ENCODE measurements around the gene LSP1.

DNA sequence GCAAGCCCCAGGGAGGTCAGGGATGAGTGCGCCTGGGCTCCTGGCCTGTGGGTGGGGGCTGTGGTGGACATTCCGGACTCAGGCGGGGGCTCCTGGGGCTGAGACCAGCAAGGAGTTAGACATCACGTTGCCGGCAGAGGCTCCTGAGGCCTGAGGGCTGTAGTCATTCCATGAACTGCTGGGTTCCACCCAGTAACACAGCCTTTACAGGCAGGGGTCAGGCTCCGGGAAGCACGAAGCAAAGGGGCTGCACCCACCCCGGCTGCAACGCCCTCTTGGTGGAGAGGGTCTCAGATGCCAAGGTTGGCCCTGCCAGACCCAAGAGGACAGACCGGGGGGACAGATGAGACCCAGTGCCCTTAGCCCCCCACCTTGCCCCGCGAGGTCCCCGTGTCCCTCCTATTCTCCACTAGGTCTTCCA lies 75.6 kb downstream of the LSP1 start:
- TF ChIP-seq POLR2A (IDR thresholded peaks at IDR 0.05; ENCODE audit: low read depth, low read length) (no peak), BHLHE40 (IDR thresholded peaks at IDR 0.05; ENCODE audit: low read depth, low read length) (no peak), RCOR1 (IDR thresholded peaks at IDR 0.05; ENCODE audit: insufficient replicate concordance, low read length) (no peak), CHD1 (IDR thresholded peaks at IDR 0.05; ENCODE audit: low read depth, low read length) (no peak), MXI1 (IDR thresholded peaks at IDR 0.05; ENCODE audit: borderline replicate concordance, low read depth, low read length) (no peak)
- TF ChIP-seq, protein P1, sequence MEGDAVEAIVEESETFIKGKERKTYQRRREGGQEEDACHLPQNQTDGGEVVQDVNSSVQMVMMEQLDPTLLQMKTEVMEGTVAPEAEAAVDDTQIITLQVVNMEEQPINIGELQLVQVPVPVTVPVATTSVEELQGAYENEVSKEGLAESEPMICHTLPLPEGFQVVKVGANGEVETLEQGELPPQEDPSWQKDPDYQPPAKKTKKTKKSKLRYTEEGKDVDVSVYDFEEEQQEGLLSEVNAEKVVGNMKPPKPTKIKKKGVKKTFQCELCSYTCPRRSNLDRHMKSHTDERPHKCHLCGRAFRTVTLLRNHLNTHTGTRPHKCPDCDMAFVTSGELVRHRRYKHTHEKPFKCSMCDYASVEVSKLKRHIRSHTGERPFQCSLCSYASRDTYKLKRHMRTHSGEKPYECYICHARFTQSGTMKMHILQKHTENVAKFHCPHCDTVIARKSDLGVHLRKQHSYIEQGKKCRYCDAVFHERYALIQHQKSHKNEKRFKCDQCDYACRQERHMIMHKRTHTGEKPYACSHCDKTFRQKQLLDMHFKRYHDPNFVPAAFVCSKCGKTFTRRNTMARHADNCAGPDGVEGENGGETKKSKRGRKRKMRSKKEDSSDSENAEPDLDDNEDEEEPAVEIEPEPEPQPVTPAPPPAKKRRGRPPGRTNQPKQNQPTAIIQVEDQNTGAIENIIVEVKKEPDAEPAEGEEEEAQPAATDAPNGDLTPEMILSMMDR (conservative IDR thresholded peaks at IDR 0.05; ENCODE audit: low read depth, low read length), result no peak
